Esophagus (tissue), 2 donors: ENCODE data around the gene PLAAT4. TPM values are rescaled to one million over a fixed set of nuclear protein-coding genes. Genes with fewer than 3 reads are reported as not detected.

ENCODE experiments used
- H3K27ac ChIP-seq, 2 donors: one replicate each; pipeline ENCODE4 v1.5.1; 2013; ENCODE audit warnings: low read depth in 2 of 2, mild to moderate bottlenecking in 2 of 2, inconsistent platforms in 1 of 2, low read length in 1 of 2, moderate library complexity in 1 of 2
- H3K27me3 ChIP-seq, 2 donors: one replicate each; pipeline ENCODE4 v1.6.1; 2013; ENCODE audit warnings: low read length in 2 of 2, control low read depth in 1 of 2, mild to moderate bottlenecking in 1 of 2; ENCODE audit not compliant: insufficient read depth in 2 of 2, control insufficient read depth in 1 of 2
- H3K36me3 ChIP-seq, 2 donors: one replicate each; pipeline ENCODE4 v1.6.1; 2013; ENCODE audit warnings: low read length in 1 of 2; ENCODE audit not compliant: control insufficient read depth in 2 of 2, insufficient read depth in 2 of 2
- H3K4me1 ChIP-seq, 2 donors: one replicate each; pipeline ENCODE4 v1.6.1; 2013; ENCODE audit warnings: low read length in 1 of 2; ENCODE audit not compliant: control insufficient read depth in 2 of 2, insufficient read depth in 2 of 2
- H3K4me3 ChIP-seq, 2 donors: one replicate each; pipeline ENCODE4 v1.5.1; 2013; ENCODE audit warnings: low read length in 2 of 2, mild to moderate bottlenecking in 2 of 2, low read depth in 1 of 2, moderate library complexity in 1 of 2
- H3K9me3 ChIP-seq, 2 donors: one replicate each; pipeline ENCODE4 v1.6.1; 2013; ENCODE audit warnings: mild to moderate bottlenecking in 2 of 2, low read depth in 1 of 2, low read length in 1 of 2, moderate library complexity in 1 of 2; ENCODE audit not compliant: control insufficient read depth in 2 of 2, insufficient read depth in 1 of 2
- WGBS, 2 donors: extraction: QIAGEN DNeasy Blood & Tissue Kit; methylation state at CpG; one replicate each; pipeline ENCODE4 v1.1.7; 2013; 5-methylcytosine and 5-hydroxymethylcytosine counted together
- polyA plus RNA-seq, 2 donors: library from polyadenylated mRNA; stranded (reverse); fragments of 200-250 nt; gene quantifications; one replicate each; pipeline ENCODE4 v1.2.3, GENCODE V29; 2013
- donor health status: healthy with polysubstance abuse.
- donor health status: Bipolar disorder and iron deficiency.

Gene PLAAT4
- 10 to 100 TPM; 12.0 to 12.9 TPM for polyA plus RNA-seq

GRCh38 chr11:63536669-63537292, at the start of gene PLAAT4:
Gene PLAAT4 (plus strand): TSS chr11:63536808. CDS start chr11:63536869, 61 bp downstream.
- Histone ChIP-seq H3K27me3 (no peaks in the 10 kb centered on the region), H3K4me3 (peak within 1 kb of the TSS; percentile 35 to 50), H3K27ac (peak within 1 kb of the TSS; percentile 81 to 92), H3K9me3 (no peaks in the 10 kb centered on the region), H3K4me1 (peaks cover 3 to 17% of the 10 kb centered on the region in 2 donors), H3K36me3 (no peaks in the 10 kb centered on the region)
- 12 to 14% methylated on average over 10 of the region's 10 CpGs for WGBS, 2 donors

- no peaks in the 10 kb centered on the region for H3K9me3 ChIP-seq
These were observed 47.8 kb upstream of the PLAAT4 start for GRCh38 chr11:63488789-63489188.

GRCh38 chr11:63489879-63490278, 46.7 kb upstream of the PLAAT4 start:
- Histone ChIP-seq H3K36me3 (no peaks in the 10 kb centered on the region), H3K4me1 (no peaks in the 10 kb centered on the region), H3K9me3 (no peaks in the 10 kb centered on the region), H3K27me3 (no peaks in the 10 kb centered on the region), H3K4me3 (no peak overlapping the region), H3K27ac (peak overlapping the region in 1 of 2 donors; percentile 35)
- WGBS, 2 donors, result 49 to 70% methylated on average over 3 of the region's 3 CpGs

More at GRCh38 chr11:63488789-63489188, 47.8 kb upstream of the PLAAT4 start:
- Histone ChIP-seq H3K36me3 (no peaks in the 10 kb centered on the region), H3K27ac (no peak overlapping the region), H3K27me3 (no peaks in the 10 kb centered on the region), H3K4me3 (no peak overlapping the region), H3K4me1 (no peaks in the 10 kb centered on the region)
- 68% methylated on average over 1 of the region's 1 CpG for WGBS, 2 donors

GRCh38 chr11:63490551-63491239, 45.9 kb upstream of the PLAAT4 start, which contains the start of gene PLAAT5:
Gene PLAAT5 (minus strand): TSS chr11:63491167. CDS start chr11:63491034, 133 bp downstream.
- Histone ChIP-seq H3K27me3 (no peaks in the 10 kb centered on the region), H3K36me3 (no peaks in the 10 kb centered on the region), H3K4me3 (peak within 1 kb of the TSS; percentile 28 to 46), H3K9me3 (no peaks in the 10 kb centered on the region), H3K27ac (peak within 1 kb of the TSS; percentile 15 to 67), H3K4me1 (no peaks in the 10 kb centered on the region)
- WGBS, 2 donors, result 5 to 9% methylated on average over 59 to 60 of the region's 60 CpGs

GRCh38 chr11:63491240-63491587, 45.4 kb upstream of the PLAAT4 start:
- Histone ChIP-seq H3K36me3 (no peaks in the 10 kb centered on the region), H3K27ac (peak overlapping the region; percentile 15 to 67), H3K9me3 (no peaks in the 10 kb centered on the region), H3K4me1 (no peaks in the 10 kb centered on the region), H3K4me3 (peak overlapping the region; percentile 28 to 46), H3K27me3 (no peaks in the 10 kb centered on the region)
- WGBS, 2 donors, result 2% methylated on average over 13 of the region's 13 CpGs

GRCh38 chr11:63491636-63492372, 44.8 kb upstream of the PLAAT4 start:
- WGBS, 2 donors, result 46 to 58% methylated on average over 11 of the region's 11 CpGs
- H3K4me3 ChIP-seq, result peak overlapping the region in 1 of 2 donors; percentile 46
- no peaks in the 10 kb centered on the region for H3K9me3 ChIP-seq
- no peaks in the 10 kb centered on the region for H3K27me3 ChIP-seq
- no peak overlapping the region for H3K27ac ChIP-seq
- no peaks in the 10 kb centered on the region for H3K4me1 ChIP-seq
- no peaks in the 10 kb centered on the region for H3K36me3 ChIP-seq

- WGBS, 2 donors, result 96% methylated on average over 1 of the region's 1 CpG
- Histone ChIP-seq H3K4me1 (no peaks in the 10 kb centered on the region), H3K27me3 (no peaks in the 10 kb centered on the region), H3K27ac (no peak overlapping the region), H3K9me3 (no peaks in the 10 kb centered on the region), H3K36me3 (no peaks in the 10 kb centered on the region), H3K4me3 (no peak overlapping the region)
These were observed 44.2 kb upstream of the PLAAT4 start for GRCh38 chr11:63492441-63492840.

GRCh38 chr11:63493127-63493526, 43.5 kb upstream of the PLAAT4 start:
- Histone ChIP-seq H3K36me3 (no peaks in the 10 kb centered on the region), H3K27ac (no peak overlapping the region), H3K4me1 (no peaks in the 10 kb centered on the region), H3K9me3 (no peaks in the 10 kb centered on the region), H3K4me3 (no peak overlapping the region), H3K27me3 (no peaks in the 10 kb centered on the region)
- WGBS, 2 donors, result 94 to 98% methylated on average over 1 of the region's 1 CpG

GRCh38 chr11:63494975-63495374, 41.6 kb upstream of the PLAAT4 start:
- no peaks in the 10 kb centered on the region for H3K4me1 ChIP-seq
- H3K27ac ChIP-seq, result no peak overlapping the region
- no peaks in the 10 kb centered on the region for H3K27me3 ChIP-seq
- no peaks in the 10 kb centered on the region for H3K9me3 ChIP-seq
- no peak overlapping the region for H3K4me3 ChIP-seq
- H3K36me3 ChIP-seq, result no peaks in the 10 kb centered on the region
- WGBS, 2 donors, result 40 to 59% methylated on average over 6 of the region's 6 CpGs
